Measurements from ENCODE around the gene SPOCK2.
A peak's percentile ranks its signal among the peaks of the same experiment; 100 is the strongest.

SPOCK2 gene

DNA sequence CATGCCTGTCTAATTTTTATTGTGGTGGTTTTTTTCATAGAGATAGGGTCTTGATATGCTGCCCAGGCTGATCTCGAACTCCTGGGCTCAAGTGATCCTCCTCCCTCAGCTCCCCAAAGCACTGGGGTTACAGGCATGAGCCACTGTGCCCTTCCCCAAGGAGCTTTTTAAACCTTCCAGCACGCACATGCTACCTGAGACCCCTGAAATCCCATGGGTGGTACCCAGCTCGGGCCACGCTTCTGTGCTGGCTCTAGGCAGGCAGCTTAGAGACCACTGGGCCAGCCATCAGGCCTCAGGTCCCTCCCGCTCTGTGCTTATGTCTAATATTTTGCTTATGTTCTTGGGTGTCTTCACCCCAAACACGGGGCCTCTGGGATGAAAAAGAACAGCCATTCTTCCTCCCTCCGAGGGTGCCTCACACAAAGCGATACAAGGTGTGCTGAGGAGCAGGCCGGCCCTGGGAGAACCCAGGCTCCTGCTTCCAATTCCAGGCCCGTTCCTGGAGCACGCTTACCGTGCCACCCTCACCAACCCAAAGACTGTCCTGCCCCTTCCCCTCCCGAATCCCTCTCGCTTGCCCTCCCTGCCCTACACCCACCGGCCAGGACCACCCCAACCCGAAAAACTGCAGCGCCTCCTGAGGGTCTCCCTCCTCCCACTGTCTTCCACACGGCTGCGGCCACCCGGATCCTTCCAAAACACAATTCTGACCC, 10.9 kb downstream of the SPOCK2 start:
- DNase-seq = no peak
- TF ChIP-seq POLR2A (IDR thresholded peaks at IDR 0.05; ENCODE audit: low read length) (no peak), GATA1 (IDR thresholded peaks at IDR 0.05; ENCODE audit: low read depth, low read length) (no peak)

DNA sequence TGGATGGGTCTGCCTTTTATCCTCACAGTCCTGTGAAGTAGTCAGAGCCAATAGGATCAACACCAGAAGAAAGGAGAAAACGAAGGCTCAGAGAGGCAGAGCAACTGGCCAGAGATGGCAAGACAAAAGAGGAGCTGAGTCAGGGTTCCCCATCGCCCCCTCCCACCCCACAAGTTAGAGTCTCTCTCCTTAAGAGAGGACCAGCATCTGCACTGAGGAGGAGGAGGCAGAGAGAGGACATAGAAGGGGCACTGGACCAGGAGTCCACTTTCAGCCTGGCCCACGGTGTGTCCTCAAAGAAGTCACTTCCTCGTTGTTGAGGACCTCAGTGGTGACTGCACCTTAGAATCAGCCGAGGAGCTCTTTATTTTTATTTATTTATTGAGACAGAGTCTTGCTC, 11.6 kb downstream of the SPOCK2 start:
- TF ChIP-seq GATA1 (IDR thresholded peaks at IDR 0.05; ENCODE audit: low read depth, low read length) (no peak), POLR2A (IDR thresholded peaks at IDR 0.05; ENCODE audit: low read length) (no peak)

DNA sequence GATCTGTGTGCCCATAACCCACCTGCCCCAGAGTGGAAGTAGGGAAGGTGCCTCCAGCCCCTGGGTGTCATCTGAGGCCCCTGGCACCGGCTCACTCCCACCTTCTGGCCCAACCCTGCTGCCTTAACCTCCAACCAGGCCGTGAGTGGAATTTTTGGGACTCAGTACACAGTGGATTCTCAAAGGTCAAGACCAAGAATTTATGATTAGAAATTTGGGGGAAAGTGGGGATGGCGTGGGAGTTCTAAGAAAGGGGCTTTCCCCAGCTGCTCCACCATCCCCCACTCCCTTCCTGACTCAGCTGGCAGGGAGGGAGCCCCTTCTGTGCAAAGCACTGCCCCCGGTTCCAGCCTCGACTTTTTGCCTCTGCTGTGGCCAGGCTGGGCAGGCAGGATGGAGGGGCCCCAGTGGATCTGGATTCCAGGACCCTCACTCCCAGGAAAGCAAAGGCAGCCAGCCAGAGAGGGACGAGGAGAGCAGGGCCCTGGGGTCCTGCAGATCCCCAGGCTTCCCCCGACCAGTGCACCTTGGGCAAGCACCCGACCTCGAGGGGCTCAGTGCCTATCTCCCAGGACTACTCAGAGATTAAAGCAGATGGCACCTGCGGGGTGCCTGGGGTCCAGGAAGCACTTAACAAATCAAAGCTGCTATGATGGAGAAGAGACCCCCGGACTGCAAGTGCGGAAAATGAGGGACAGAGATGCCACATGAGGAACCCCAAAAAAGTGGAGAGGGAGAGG, 12.8 kb downstream of the SPOCK2 start:
- no peak for DNase-seq
- TF ChIP-seq GATA1 (IDR thresholded peaks at IDR 0.05; ENCODE audit: low read depth, low read length) = no peak

More for the DNA sequence above, 11.6 kb downstream of the SPOCK2 start:
- no peak for DNase-seq

DNA sequence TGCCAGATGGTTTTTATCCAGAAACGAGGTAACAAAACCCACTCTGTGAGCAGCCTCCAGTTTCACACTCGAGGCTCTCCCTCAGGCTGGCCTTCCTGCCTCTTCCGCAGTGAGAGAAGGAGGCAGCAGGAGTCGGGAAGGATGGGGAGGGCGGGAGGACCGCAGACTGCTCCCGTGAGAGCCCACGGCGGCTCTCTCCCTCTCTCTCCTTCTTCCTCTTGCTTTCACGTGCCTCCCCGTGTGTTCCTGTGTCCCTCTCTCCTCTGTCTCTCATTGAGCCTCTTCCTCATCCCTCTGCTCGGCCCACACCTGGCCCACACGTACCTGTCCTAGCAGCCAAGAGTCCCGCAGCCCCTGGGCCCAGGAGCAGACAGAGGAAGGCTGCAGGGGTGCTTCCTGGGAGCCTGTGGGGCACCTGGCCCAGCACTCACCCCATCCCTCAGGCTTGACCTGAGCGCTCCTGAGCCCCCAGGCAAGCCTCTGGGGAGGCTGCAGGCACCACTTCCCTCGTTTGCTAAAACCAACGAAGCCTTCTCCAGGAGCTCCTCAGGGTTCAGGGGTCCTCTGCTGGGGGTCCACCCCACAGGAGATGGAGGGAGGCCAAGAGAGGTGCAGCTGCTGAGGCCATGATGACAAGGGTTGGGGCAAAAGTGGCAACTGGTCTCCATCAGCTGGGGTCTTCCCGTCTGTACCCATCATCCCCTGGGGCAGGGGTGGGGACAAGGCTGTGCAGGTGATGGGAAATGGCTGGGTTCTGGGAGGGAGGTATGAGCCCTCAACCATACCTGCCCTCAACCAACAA, 13.6 kb downstream of the SPOCK2 start:
- TF ChIP-seq POLR2A (IDR thresholded peaks at IDR 0.05; ENCODE audit: low read length) (no peak), GATA1 (IDR thresholded peaks at IDR 0.05; ENCODE audit: low read depth, low read length) (no peak)

DNA sequence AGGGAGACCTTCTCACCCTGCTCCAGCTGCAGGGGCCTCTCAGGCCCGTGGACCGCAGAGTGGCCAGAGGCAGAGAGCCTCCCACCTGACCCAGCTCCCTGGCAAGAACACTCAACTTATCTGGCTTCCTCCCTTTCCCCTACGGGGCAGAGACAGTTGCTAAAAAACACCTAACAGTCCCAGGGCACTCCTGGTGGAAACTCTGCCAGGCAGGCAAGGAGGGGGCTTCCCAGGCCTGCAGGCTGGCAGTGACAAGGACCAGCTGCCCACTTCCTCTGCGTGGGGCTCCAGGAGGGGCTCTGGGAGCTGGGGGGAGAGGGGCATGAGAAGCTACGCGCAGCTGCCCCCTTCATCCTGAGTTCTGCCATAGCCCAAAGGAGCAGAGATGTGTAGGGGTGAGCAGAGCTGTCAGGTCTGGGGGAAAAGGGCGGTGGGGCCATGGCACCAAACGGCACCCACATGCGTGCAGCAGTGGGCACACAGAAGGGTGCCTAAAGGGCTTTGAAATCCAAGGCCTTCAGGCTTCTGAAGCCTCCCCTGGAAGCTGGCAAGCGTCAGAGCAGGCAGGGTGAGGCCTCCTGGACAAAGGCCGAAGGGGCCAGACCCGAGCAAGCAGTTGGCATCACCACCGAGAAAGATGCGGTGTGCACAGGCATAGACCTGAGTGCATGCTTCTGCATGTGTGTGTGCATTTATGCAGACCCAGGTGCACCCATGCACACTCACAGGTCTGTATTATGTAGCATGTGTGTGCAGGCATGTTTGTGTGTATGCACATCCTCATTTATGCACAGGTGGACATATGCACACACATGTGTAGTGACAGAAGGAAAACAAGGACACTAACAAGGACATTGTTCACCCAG, 14.4 kb downstream of the SPOCK2 start:
- TF ChIP-seq GATA1 (IDR thresholded peaks at IDR 0.05; ENCODE audit: low read depth, low read length) (no peak), POLR2A (IDR thresholded peaks at IDR 0.05; ENCODE audit: low read length) (no peak)
- DNase-seq = no peak

More for the DNA sequence above, 13.6 kb downstream of the SPOCK2 start:
- DNase-seq = no peak

DNA sequence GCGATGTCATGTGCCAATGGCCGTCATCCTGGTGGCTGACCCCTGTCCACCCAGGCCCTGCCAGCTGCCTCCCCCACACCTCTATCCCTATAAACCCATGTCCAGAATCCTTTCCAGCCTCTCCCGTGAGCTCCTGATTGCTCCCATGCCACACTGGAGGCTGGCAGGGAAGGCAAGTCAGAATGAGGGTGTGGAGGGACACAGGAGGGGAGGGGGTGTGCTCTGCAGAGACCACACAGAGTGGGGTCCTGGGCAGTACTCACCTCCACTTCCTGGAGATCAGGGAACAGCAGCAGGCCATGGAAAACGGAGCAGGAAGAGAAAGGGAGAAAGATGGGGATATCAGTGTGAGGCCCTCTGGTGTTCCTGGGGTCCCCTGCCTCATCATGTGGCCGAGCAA, 15.7 kb downstream of the SPOCK2 start:
- no peak for TF ChIP-seq POLR2A (IDR thresholded peaks at IDR 0.05; ENCODE audit: low read length)
- no peak for TF ChIP-seq GATA1 (IDR thresholded peaks at IDR 0.05; ENCODE audit: low read depth, low read length)
- no peak for DNase-seq

DNA sequence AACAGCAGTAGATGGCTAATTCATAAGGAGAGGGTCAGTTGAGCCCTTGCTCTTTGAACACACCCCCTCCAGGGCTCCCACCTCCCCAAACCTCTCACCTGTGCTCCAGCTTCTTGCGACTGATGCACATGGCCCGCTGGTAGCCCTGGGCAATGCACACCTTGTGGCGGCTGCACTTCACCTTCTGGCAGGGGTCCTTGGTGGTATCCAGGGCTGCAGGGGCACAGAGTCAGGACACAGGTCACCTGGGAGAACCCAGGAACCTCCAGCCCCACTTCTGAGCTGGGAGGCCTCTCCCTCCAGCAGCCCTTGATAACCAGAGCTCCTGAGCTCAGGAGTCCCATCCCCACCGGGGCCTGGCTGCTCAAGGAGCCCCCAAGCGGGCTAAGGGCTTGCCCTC, 16.3 kb downstream of the SPOCK2 start:
- TF ChIP-seq GATA1 (IDR thresholded peaks at IDR 0.05; ENCODE audit: low read depth, low read length) (no peak), POLR2A (IDR thresholded peaks at IDR 0.05; ENCODE audit: low read length) (no peak)
- no peak for DNase-seq

DNA sequence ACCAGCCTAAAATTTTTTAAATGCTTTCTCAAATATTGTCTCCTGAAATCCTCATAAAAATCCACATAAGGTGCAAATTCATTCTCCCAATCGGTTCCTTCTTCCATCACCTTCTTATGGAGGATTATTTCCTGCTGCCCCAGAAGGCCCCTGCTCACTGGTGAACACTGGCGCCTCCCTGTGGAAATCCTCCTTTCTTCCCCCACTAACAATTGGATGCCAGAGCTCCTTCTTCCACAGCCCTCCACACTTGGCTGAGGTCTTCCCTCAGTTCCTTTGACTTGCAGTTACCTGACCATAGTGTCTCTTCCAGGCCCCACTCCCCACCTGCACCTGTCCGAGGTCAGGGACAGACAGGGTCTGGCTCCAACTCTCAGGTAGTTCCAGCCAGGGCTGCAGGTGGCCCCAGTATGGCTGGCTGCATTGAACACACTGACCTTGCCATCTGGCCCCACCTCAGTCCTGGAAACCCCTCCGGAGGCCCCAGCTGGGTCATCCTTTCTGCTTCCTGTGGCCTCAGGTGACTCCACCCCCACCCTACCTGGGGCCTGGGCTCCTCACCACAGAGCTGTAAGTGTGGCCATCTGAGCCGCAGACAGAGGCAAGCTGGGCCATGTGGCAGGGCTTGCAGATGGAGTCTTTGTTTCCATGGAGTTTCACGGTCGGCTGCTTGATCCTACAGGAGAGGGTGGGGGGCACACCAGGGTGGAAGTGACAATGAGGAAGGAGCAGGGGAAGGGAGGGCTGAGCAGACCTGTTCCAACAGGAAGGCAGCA, 18.4 kb downstream of the SPOCK2 start:
- DNase-seq = peak; percentile 11 to 21
- TF ChIP-seq POLR2A (IDR thresholded peaks at IDR 0.05; ENCODE audit: low read length) (no peak), GATA1 (IDR thresholded peaks at IDR 0.05; ENCODE audit: low read depth, low read length) (no peak)

DNA sequence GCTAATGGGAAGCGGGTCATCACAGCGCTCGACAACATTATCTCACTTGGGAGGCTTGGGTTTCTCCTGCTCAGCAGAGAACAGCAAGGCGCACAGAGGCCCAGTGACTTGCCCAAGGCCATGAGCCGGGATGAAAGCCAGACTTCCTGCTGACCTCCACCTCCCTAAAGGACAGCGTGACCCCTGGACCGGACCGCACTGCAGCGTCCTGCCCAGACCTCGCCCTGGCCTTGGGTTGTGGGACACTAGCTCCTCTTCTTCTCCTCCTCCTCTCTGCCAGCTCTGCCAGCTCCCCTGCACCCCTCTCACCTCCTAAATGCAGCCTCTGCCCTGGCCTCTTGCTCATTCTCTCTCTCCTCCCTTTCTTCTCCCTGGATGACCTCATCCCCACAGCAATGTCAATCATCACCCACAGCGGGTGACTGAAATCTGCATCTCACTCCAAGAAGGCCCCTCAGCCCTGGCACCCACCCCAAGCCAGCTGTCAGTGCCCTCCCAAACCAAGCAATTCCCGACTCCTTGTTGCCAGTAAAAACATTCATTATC, 19.4 kb downstream of the SPOCK2 start:
- TF ChIP-seq POLR2A (IDR thresholded peaks at IDR 0.05; ENCODE audit: low read length) (no peak), GATA1 (IDR thresholded peaks at IDR 0.05; ENCODE audit: low read depth, low read length) (no peak)
- DNase-seq = no peak

DNA sequence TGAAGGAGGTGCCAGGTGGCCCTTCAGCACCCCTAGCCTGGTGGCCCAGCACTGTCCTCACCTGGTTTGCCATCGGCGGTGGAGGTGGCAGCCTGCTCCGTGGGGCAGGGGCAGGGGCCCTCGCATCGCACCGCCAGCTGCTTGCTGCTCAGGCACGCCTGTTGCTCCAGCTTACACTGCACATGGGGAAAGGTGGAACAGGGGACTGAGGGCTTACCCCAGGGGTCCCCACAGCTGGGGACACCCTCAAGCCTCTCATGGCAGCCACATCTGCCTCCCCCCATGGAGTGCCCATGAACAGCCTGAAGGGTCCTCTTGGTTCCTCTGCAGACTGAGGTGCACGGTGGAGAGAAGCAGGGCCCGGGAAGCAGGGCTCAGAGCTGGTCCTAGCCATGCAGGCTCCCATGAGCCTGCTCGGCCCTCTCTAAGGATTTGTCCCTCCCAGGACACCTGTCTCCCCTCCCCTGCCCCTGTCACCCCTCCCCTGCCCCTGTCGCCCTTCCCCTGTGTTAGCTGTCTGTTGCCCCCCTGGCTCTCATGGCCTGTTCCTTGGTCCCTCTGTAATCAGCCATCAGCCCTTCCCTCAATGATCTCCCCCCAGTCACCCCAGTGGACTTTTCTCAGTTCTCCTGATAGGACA, 20.1 kb downstream of the SPOCK2 start:
- no peak for DNase-seq

DNA sequence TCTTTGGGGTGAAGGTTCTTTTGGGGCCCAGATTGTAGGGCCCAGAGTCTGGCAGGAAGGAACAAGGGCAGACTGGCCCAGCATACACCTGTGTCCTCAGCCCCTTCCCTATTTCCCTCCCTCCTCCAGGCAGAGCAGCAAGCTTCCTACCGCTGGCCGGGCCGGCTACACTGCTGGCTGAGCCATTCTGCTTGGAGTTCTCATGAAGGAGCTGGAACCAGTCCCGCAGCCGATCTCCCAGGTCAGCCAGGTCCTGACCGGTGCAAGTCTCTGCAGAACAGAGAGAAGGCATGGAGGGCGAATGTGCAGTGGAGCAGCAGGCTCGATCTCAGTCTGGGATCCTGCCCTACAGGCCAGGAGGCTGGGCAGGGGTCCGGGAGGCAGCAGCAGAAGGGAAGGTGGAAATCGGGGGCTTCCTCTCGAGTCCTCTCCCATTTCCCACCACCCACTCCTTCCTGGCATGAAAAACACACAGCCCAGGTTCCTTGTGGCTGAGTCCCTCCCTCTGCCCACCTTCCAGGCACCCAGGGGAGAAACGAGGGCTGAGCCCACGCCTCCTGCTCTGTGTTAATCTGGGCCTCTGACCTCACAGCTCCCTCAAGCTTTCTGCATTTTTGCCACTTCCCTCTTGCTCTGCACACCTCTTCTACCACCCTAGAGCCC, 20.8 kb downstream of the SPOCK2 start:
- DNase-seq = no peak
- TF ChIP-seq GATA1 (IDR thresholded peaks at IDR 0.05; ENCODE audit: low read depth, low read length) (no peak), POLR2A (IDR thresholded peaks at IDR 0.05; ENCODE audit: low read length) (no peak)

More for the DNA sequence above, 20.1 kb downstream of the SPOCK2 start:
- TF ChIP-seq POLR2A (IDR thresholded peaks at IDR 0.05; ENCODE audit: low read length) (no peak), GATA1 (IDR thresholded peaks at IDR 0.05; ENCODE audit: low read depth, low read length) (no peak)

Data from erythroblast (primary cell).